ENCODE data around the gene ZNF202.

Gene ZNF202

DNA sequence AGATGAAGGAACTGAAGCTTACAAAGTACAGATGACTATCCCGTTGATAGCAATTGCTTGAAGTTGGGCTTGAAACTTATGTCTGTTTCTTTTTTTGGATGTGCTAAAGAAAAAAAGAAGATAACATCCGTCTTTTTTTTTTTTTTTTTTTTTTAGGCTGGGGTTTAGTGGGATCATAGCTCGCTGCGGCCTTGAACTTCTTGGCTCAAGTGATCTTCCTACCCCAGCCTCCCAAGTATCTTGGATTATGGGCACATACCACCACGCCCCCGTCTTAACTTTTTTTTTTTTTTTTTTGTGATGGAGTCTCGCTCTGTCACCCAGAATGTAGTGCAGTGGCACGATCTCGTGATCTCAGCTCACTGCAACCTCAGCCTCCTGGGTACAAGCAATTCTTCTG, 46.2 kb downstream of the ZNF202 start:
- H3K4me3 ChIP-seq (ENCODE audit: low read depth, low read length), result no peak overlapping the region
- no peak for DNase-seq (ENCODE audit: low read depth)
- TF ChIP-seq, protein P1, sequence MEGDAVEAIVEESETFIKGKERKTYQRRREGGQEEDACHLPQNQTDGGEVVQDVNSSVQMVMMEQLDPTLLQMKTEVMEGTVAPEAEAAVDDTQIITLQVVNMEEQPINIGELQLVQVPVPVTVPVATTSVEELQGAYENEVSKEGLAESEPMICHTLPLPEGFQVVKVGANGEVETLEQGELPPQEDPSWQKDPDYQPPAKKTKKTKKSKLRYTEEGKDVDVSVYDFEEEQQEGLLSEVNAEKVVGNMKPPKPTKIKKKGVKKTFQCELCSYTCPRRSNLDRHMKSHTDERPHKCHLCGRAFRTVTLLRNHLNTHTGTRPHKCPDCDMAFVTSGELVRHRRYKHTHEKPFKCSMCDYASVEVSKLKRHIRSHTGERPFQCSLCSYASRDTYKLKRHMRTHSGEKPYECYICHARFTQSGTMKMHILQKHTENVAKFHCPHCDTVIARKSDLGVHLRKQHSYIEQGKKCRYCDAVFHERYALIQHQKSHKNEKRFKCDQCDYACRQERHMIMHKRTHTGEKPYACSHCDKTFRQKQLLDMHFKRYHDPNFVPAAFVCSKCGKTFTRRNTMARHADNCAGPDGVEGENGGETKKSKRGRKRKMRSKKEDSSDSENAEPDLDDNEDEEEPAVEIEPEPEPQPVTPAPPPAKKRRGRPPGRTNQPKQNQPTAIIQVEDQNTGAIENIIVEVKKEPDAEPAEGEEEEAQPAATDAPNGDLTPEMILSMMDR (IDR thresholded peaks at IDR 0.05; ENCODE audit: insufficient read depth, low read depth, low read length, missing control alignments), result no peak

DNA sequence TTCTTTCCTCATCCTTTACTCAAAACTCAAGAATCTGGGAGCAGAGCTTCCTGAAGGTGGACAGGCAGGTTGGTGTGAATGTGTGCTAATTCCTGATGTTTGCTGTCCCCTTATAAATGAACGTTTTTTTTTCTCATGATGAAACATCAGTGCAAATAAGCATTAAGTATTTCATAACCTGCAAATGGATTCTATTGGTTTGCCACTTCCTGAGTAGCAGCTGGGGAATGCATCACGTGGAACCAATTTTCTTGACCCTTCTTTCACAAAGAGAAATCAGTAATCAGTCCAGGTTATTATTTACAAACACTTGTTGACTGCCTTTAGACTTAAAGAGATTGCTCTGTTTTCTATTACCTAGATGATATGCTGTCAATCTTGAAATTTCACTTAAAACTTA, 46.9 kb downstream of the ZNF202 start:
- no peak for DNase-seq (ENCODE audit: low read depth)
- no peak overlapping the region for H3K4me3 ChIP-seq (ENCODE audit: low read depth, low read length)
- TF ChIP-seq, protein P1 (IDR thresholded peaks at IDR 0.05; ENCODE audit: insufficient read depth, low read depth, low read length, missing control alignments), result no peak

DNA sequence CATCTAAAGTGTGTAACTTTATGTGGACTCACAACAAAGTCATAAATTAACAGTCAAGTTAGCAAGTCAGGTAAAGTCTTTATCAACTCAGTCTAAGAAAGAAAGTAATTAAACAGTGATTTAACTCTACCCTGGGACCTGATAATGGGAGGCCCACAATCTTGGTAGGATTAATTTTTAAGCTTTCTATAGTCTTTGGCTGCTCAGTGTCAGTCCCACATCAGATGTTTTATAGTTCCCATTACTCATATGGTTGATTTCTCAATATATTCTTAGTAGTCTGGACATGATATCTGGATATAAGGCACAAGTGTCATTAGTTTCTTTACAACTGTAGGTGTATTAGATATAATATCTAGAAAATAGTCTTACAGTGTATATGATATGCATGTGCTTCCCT, 48.5 kb downstream of the ZNF202 start:
- no peak for DNase-seq (ENCODE audit: low read depth)
- TF ChIP-seq, protein P1 (IDR thresholded peaks at IDR 0.05; ENCODE audit: insufficient read depth, low read depth, low read length, missing control alignments), result no peak
- H3K4me3 ChIP-seq (ENCODE audit: low read depth, low read length), result no peak overlapping the region

DNA sequence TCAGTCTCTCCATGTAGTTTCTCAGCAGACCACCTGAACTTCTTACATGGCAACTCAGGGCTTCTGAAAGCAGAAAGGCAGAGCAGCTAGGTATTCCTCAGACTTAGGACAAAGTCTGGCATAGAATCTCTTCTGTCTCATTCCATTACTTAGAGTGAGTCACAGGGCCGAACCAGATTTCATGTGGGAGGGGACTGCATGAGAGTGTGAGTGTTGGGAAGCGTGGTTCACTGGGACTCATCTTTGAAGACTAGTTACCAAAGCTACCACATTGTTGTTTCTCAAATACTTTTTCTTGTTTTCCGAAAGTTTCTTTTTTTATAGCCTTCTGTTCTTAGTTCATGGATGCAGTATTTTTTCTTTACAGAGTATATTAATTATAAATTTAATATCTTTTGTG, 51.0 kb downstream of the ZNF202 start:
- H3K4me3 ChIP-seq (ENCODE audit: low read depth, low read length), result no peak overlapping the region
- DNase-seq (ENCODE audit: low read depth), result no peak
- TF ChIP-seq, protein P1 (IDR thresholded peaks at IDR 0.05; ENCODE audit: insufficient read depth, low read depth, low read length, missing control alignments), result no peak

DNA sequence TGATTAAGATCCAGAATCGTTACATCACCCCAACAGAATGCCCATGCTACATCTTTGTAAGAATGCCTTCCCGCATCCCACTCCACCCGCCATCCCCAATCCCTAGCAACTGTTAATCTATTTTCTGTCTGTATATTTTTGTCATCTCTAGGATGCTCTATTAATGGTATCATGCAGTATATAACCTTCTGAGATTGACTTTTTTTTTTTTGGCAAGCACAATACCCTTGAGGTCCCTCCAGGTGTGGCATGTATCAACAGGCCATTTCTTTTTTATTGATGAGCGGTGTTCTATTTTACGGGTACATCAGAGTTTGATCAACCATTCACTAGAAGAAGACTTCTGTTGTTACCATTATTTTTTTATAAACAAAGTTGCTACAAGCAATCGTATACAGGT, 56.9 kb downstream of the ZNF202 start:
- no peak for DNase-seq (ENCODE audit: low read depth)
- H3K4me3 ChIP-seq (ENCODE audit: low read depth, low read length), result no peak overlapping the region
- TF ChIP-seq, protein P1 (IDR thresholded peaks at IDR 0.05; ENCODE audit: insufficient read depth, low read depth, low read length, missing control alignments), result no peak

DNA sequence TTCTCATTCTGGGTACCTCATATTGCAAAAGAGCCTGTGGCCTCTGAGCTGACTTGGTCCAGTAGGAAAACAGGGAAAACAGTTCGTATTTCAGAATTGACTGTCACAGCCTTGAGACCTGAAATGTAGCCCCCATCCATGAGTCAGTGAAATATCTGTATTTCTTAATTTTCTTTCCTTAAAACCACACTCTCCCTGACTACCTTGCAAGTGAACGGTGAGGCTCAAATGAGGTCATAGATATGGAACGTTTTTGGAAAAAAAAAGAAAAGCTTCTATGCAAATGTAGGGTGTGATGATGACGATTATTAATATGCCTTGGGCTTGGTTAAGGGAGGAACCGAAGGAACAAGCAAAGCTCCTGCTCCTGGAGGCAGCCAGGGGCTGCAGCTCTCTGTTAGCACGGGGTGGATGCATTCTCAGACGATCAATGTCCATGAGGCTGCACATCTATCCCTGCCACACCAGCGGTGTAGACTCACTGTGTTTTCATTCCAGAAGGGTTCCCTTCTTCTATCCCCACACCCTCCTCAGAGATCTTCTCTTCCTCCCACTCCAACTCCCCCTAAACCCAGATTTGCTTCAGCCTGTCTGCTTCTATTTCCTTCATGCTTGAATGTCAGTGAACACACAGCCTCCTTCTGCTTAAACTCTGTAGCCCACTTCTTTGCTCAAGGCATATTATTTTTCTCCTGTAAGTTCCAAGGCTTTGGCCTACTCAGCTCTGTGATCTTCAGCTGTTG, 57.9 kb downstream of the ZNF202 start:
- H3K4me3 ChIP-seq (ENCODE audit: low read depth, low read length), result no peak overlapping the region
- TF ChIP-seq, protein P1 (IDR thresholded peaks at IDR 0.05; ENCODE audit: insufficient read depth, low read depth, low read length, missing control alignments), result no peak
- DNase-seq (ENCODE audit: low read depth), result no peak

Measured in GM12865 (cell line).